Muscle of leg (tissue), 11 donors: ENCODE measurements around the gene INTS2. TPM values are rescaled to one million over a fixed set of nuclear protein-coding genes. Genes with fewer than 3 reads are reported as not detected.

Source experiments
- DNase-seq: peaks from one replicate; pipeline ENCODE4 v3.0.0; 2013
- H3K27ac ChIP-seq: one replicate; pipeline ENCODE4 v1.5.1; 2013; ENCODE audit warnings: mild to moderate bottlenecking, low read length, control low read depth
- H3K27me3 ChIP-seq: one replicate; pipeline ENCODE4 v1.6.1; 2013; ENCODE audit warnings: low read length; ENCODE audit not compliant: control insufficient read depth, insufficient read depth
- H3K36me3 ChIP-seq: one replicate; pipeline ENCODE4 v1.6.1; 2013; ENCODE audit warnings: low read length; ENCODE audit not compliant: control insufficient read depth, insufficient read depth
- H3K4me1 ChIP-seq: one replicate; pipeline ENCODE4 v1.6.1; 2013; ENCODE audit warnings: low read length; ENCODE audit not compliant: control insufficient read depth, insufficient read depth
- H3K4me3 ChIP-seq: one replicate; pipeline ENCODE4 v1.5.1; 2013; ENCODE audit warnings: low read length, control low read depth
- H3K9me3 ChIP-seq: replicated peaks from 2 replicates; pipeline ENCODE4 v1.6.1; 2013; ENCODE audit warnings: low read depth, low read length; ENCODE audit not compliant: control insufficient read depth
- WGBS: methylation state at CpG from one replicate; pipeline ENCODE4 v1.1.5; 2013; ENCODE audit warnings: missing lambda C conversion rate; ENCODE audit not compliant: insufficient coverage; 5-methylcytosine and 5-hydroxymethylcytosine counted together
- polyA plus RNA-seq, 8 donors: library from polyadenylated mRNA; unstranded; fragments of 120-200 nt; gene quantifications; one replicate each; pipeline versions ENCODE4 v1.2.1 to v1.2.3, GENCODE V29; 2013; ENCODE audit warnings: inconsistent platforms in 1 of 8, low replicate concordance in 1 of 8; ENCODE audit not compliant: insufficient read length in 8 of 8, insufficient read depth in 1 of 8
- total RNA-seq: library from RNA; stranded (reverse); fragments of 120-200 nt; gene quantifications from one replicate; pipeline ENCODE4 v1.2.4, GENCODE V29; 2013

INTS2 gene
- total and polyA plus RNA-seq, 9 donors, result 6.3 to 12.7 (median 9.2) TPM

GRCh38 chr17:61815863-61816503 lies 111.8 kb downstream of the INTS2 start:
- no peaks in the 10 kb centered on the region for H3K27me3 ChIP-seq
- no peaks in the 10 kb centered on the region for H3K9me3 ChIP-seq
- no peaks in the 10 kb centered on the region for H3K4me1 ChIP-seq
- no peak overlapping the region for H3K4me3 ChIP-seq
- H3K36me3 ChIP-seq, result no peaks in the 10 kb centered on the region
- no peak overlapping the region for H3K27ac ChIP-seq
- DNase-seq, result no peak
- 75% methylated on average over 2 of the region's 5 CpGs for WGBS

Other genes with a start within 250 kb of the INTS2 start
- 5.1 TPM for gene BRIP1, start 64.5 kb downstream of the INTS2 start, total RNA-seq
- gene BRIP1, start 64.5 kb downstream of the INTS2 start, polyA plus RNA-seq, result 1 to 10 TPM; 3.0 to 7.3 (median 4.4) TPM
- gene MED13, start 137.3 kb upstream of the INTS2 start, total RNA-seq, result 40.6 TPM
- 10 to 100 TPM; 15.9 to 35.4 (median 26.7) TPM for gene MED13, start 137.3 kb upstream of the INTS2 start, polyA plus RNA-seq